Karpas-422 (cell line): ENCODE measurements around the gene GPR4. TPM values are rescaled to one million over a fixed set of nuclear protein-coding genes. Genes with fewer than 3 reads are reported as not detected.

Source experiments
- small RNA-seq: library from RNA; depleted of rRNA; stranded (forward); fragments of <200 nt; gene quantifications from one replicate; pipeline ENCODE3, GENCODE V24; 2014
- total RNA-seq: library from RNA; depleted of rRNA; stranded (reverse); fragments of >200 nt; shearing (Covaris generic); gene quantifications from 2 replicates; pipeline ENCODE4 v1.2.3, GENCODE V29; 2014; ENCODE audit warnings: low replicate concordance; rRNA removed

Gene GPR4
- total RNA-seq, 1 experiment from 2014 or later, result 0.26 TPM

Small RNA genes within 50 kb of the gene (small RNA-seq; reads per million reads assigned to genes)
- gene RN7SL836P, result 0.24 reads per million

Other genes with a start within 250 kb of the GPR4 start
- gene ERCC2, start 231.6 kb downstream of the GPR4 start, total RNA-seq, result 15.4 and 23.4 TPM in 2 replicates
- 1.0 and 1.1 TPM in 2 replicates for gene PPP1R13L, start 197.1 kb downstream of the GPR4 start, total RNA-seq
- 6.6 and 10.5 TPM in 2 replicates for gene POLR1G, start 195.6 kb downstream of the GPR4 start, total RNA-seq
- 121 and 175 TPM in 2 replicates for gene ERCC1, start 178.3 kb downstream of the GPR4 start, total RNA-seq
- 2.5 and 4.0 TPM in 2 replicates for gene FOSB, start 134.2 kb downstream of the GPR4 start, total RNA-seq
- 3.1 and 4.6 TPM in 2 replicates for gene RTN2, start 105.2 kb downstream of the GPR4 start, total RNA-seq
- gene PPM1N, start 103.8 kb downstream of the GPR4 start, total RNA-seq, result 0.71 and 8.0 TPM in 2 replicates
- 77.9 and 97.9 TPM in 2 replicates for gene VASP, start 94.7 kb downstream of the GPR4 start, total RNA-seq
- gene OPA3, start 17.4 kb downstream of the GPR4 start, total RNA-seq, result 4.7 and 4.8 TPM in 2 replicates
- 40.3 and 86.4 TPM in 2 replicates for gene EML2, start 37.2 kb upstream of the GPR4 start, total RNA-seq
- 3.9 and 6.1 TPM in 2 replicates for gene GIPR, start 66.0 kb upstream of the GPR4 start, total RNA-seq
- gene SNRPD2, start 89.7 kb upstream of the GPR4 start, total RNA-seq, result 540 and 645 TPM in 2 replicates
- gene QPCTL, start 90.5 kb upstream of the GPR4 start, total RNA-seq, result 21.4 and 30.3 TPM in 2 replicates
- 16.8 and 25.6 TPM in 2 replicates for gene FBXO46, start 128.7 kb upstream of the GPR4 start, total RNA-seq
- not detected in 2 replicates for gene MEIOSIN, start 131.2 kb upstream of the GPR4 start, total RNA-seq
- gene SIX5, start 167.0 kb upstream of the GPR4 start, total RNA-seq, result 2.6 and 4.0 TPM in 2 replicates
- gene DMPK, start 180.3 kb upstream of the GPR4 start, total RNA-seq, result 11.5 and 33.7 TPM in 2 replicates
- 37.8 and 61.3 TPM in 2 replicates for gene DMWD, start 190.6 kb upstream of the GPR4 start, total RNA-seq
- 0.25 TPM in 1 of 2 replicates, not detected in the other for gene RSPH6A, start 213.1 kb upstream of the GPR4 start, total RNA-seq